Measurements from ENCODE around the gene COLEC12.

DNA sequence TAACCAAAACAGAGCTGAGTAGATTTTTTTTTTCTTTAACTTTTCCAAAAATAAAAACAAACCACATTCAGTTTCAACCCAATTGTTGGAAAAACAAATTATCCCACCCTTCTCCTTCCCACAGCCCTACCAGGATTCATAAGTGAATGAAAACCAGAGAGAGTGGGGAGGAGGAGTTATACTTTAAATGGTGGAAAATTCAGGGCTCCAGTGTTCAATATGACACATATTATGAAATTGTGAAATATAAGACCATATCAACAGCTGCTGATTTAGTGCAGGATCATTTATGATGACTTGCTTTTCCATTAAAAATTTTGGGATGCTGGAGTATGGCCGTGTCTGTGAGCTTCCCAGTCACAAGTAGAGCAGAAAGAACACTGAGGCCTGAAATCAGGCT is 26.7 kb downstream of the COLEC12 start:
- TF ChIP-seq, protein P1, sequence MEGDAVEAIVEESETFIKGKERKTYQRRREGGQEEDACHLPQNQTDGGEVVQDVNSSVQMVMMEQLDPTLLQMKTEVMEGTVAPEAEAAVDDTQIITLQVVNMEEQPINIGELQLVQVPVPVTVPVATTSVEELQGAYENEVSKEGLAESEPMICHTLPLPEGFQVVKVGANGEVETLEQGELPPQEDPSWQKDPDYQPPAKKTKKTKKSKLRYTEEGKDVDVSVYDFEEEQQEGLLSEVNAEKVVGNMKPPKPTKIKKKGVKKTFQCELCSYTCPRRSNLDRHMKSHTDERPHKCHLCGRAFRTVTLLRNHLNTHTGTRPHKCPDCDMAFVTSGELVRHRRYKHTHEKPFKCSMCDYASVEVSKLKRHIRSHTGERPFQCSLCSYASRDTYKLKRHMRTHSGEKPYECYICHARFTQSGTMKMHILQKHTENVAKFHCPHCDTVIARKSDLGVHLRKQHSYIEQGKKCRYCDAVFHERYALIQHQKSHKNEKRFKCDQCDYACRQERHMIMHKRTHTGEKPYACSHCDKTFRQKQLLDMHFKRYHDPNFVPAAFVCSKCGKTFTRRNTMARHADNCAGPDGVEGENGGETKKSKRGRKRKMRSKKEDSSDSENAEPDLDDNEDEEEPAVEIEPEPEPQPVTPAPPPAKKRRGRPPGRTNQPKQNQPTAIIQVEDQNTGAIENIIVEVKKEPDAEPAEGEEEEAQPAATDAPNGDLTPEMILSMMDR (conservative IDR thresholded peaks at IDR 0.05): no peak
- TF ChIP-seq ZFX (IDR thresholded peaks at IDR 0.05): no peak
